ENCODE results near the gene BDKRB1. TPM values are rescaled to one million over a fixed set of nuclear protein-coding genes. Genes with fewer than 3 reads are reported as not detected.

BDKRB1 gene
- polyA plus RNA-seq, 1 experiment, result 160 TPM

GRCh38 chr14:96281486-96281885 is 25.5 kb downstream of the BDKRB1 start:
- POLR2A ChIA-PET, result interaction anchor here (0.5 kb wide), 1 partner anchor 77 kb away, joined by 3 read pairs; the partner anchor contains the start of gene BDKRB2
- no peak for DNase-seq (ENCODE audit: low read depth, low spot score)
- Histone ChIP-seq H3K27ac (ENCODE audit: low read depth, low read length) (no peak overlapping the region), H3K27me3 (ENCODE audit: control insufficient read depth, insufficient read depth, low read length) (no peaks in the 10 kb centered on the region), H3K9me3 (ENCODE audit: control insufficient read depth, insufficient read depth, low read length) (peaks cover 10% of the 10 kb centered on the region), H3K4me3 (ENCODE audit: low read depth, low read length) (no peak overlapping the region)
- CTCF ChIA-PET, result interaction anchor here (13.1 kb wide), 1 partner anchor 179 kb away, joined by 218 read pairs; no protein-coding TSS in a partner anchor
- no peak for TF ChIP-seq CTCF (IDR thresholded peaks at IDR 0.05; ENCODE audit: low read depth, low read length)

DNA sequence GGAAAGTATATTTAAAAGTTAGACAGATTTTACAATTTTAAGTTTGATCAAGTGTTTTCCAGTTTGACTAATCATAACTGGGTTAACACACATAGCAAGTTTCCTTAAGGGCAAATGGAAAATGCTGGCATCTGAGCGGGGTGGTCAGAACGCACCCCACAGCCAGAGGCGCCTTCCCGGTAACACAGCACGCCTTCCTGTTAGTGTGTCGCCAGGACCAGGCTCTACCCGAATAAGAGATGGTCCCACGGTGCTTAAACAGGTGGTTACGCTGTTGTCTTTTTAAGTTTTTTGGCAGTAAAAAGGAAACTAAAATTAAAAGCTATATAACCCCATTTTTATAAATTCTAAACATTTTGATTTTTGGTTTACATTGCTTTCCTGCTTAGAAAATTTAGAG is 28.0 kb downstream of the BDKRB1 start:
- POLR2A ChIA-PET, result no interaction called here
- H3K4me3 ChIP-seq (ENCODE audit: low read depth, low read length), result no peak overlapping the region

DNA sequence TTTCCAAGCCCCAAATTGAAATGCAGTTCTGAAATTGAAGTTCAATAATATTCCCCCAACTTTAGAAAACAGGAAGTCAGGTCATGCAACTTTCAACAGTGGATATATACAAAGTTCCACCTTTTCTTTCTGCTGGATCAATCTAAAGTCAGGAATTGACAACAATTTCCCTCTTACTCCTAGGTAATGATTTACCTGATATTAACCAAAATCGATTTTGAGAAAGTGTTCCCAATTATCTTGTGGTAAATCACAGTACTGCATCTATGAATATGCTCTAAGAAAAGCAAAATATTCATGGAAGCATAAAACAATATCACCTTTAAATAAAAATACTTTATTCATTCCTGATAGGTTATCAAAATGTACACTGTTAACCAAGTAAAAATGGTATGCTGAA is 28.4 kb downstream of the BDKRB1 start:
- Histone ChIP-seq H3K27me3 (ENCODE audit: control insufficient read depth, insufficient read depth, low read length) (no peaks in the 10 kb centered on the region), H3K4me3 (ENCODE audit: low read depth, low read length) (no peak overlapping the region), H3K9me3 (ENCODE audit: control insufficient read depth, insufficient read depth, low read length) (no peaks in the 10 kb centered on the region; the same call in 1 of the 2 replicates), H3K27ac (ENCODE audit: low read depth, low read length) (no peak overlapping the region)
- ChIA-PET CTCF (interaction anchor here (0.6 to 2.8 kb wide), 3 partner anchors 8 to 184 kb away, joined by 3 to 30 read pairs (median 20); no protein-coding TSS in a partner anchor), POLR2A (no interaction called here)
- no peak for DNase-seq (ENCODE audit: low read depth, low spot score)
- no peak for TF ChIP-seq CTCF (IDR thresholded peaks at IDR 0.05; ENCODE audit: low read depth, low read length)

More for the DNA sequence above, 28.0 kb downstream of the BDKRB1 start:
- no peaks in the 10 kb centered on the region; the same call in 1 of the 2 replicates for H3K9me3 ChIP-seq (ENCODE audit: control insufficient read depth, insufficient read depth, low read length)
- no peak for TF ChIP-seq CTCF (IDR thresholded peaks at IDR 0.05; ENCODE audit: low read depth, low read length)
- H3K27me3 ChIP-seq (ENCODE audit: control insufficient read depth, insufficient read depth, low read length), result no peaks in the 10 kb centered on the region
- CTCF ChIA-PET, result interaction anchor here (0.6 kb wide), 1 partner anchor 183 kb away, joined by 3 read pairs; no protein-coding TSS in a partner anchor
- no peak overlapping the region for H3K27ac ChIP-seq (ENCODE audit: low read depth, low read length)
- no peak for DNase-seq (ENCODE audit: low read depth, low spot score)

DNA sequence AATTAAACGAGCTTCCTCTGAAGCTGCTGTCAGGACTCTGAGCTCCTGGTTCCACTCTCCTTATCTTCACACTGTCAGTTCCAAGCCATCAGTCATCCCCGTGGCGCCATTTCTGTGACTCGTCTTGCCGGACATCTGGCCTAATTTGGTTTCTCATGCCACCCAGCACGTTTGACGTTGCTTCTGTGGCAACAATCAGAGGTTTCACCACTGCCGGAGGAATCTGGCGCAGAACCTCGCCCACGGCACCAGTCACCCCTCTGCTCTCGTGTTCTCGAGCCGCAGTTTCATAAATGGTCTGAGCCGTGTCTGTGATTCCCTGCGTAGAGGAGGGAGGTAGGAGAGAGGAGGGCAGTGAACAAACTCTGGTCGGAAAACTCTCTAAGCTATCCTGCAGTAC is 29.7 kb downstream of the BDKRB1 start:
- ChIA-PET CTCF (interaction anchor here (0.6 to 3.4 kb wide), 11 partner anchors 9 to 291 kb away, joined by 3 to 30 read pairs (median 5); no protein-coding TSS in a partner anchor), POLR2A (no interaction called here)
- H3K9me3 ChIP-seq (ENCODE audit: control insufficient read depth, insufficient read depth, low read length), result no peaks in the 10 kb centered on the region
- H3K4me3 ChIP-seq (ENCODE audit: low read depth, low read length), result peak overlapping the region; percentile 5
- no peaks in the 10 kb centered on the region for H3K27me3 ChIP-seq (ENCODE audit: control insufficient read depth, insufficient read depth, low read length)
- no peak for DNase-seq (ENCODE audit: low read depth, low spot score)
- no peak for TF ChIP-seq CTCF (IDR thresholded peaks at IDR 0.05; ENCODE audit: low read depth, low read length)
- H3K27ac ChIP-seq (ENCODE audit: low read depth, low read length), result no peak overlapping the region

DNA sequence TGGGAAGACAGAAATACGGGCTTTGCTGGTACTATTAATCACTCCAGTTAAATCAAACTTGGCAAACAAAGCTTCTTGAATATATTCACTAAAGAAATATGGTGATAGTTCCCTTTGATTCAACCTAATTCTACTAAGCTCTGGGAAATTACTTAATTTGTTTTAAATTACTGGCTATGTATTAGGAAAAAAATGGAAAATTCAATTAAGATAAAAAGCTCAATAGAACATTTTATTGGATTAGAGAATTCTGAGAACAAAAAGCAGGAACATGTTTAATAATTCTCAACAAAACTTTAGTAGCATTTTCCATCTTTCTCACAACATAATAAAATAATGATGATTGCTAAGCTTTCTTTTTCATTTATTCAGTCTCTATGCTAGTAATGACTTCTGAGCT is 30.2 kb downstream of the BDKRB1 start:
- ChIA-PET POLR2A (no interaction called here), CTCF (interaction anchor here (0.9 to 3.4 kb wide), 9 partner anchors 10 to 292 kb away, joined by 3 to 30 read pairs (median 7); no protein-coding TSS in a partner anchor)
- DNase-seq (ENCODE audit: low read depth, low spot score), result no peak
- TF ChIP-seq CTCF (IDR thresholded peaks at IDR 0.05; ENCODE audit: low read depth, low read length), result no peak
- no peaks in the 10 kb centered on the region for H3K27me3 ChIP-seq (ENCODE audit: control insufficient read depth, insufficient read depth, low read length)
- no peak overlapping the region for H3K4me3 ChIP-seq (ENCODE audit: low read depth, low read length)
- H3K9me3 ChIP-seq (ENCODE audit: control insufficient read depth, insufficient read depth, low read length), result no peaks in the 10 kb centered on the region
- no peak overlapping the region for H3K27ac ChIP-seq (ENCODE audit: low read depth, low read length)
